ENCODE measurements around the gene SETD4. TPM values are rescaled to one million over a fixed set of nuclear protein-coding genes. Genes with fewer than 3 reads are reported as not detected.

The SETD4 gene
- total RNA-seq, 1 experiment from 2014 or later = 22.7 TPM

GRCh38 chr21:36005879-36006400, 54.4 kb downstream of the SETD4 start (continued):
- TF ChIP-seq, protein P1, sequence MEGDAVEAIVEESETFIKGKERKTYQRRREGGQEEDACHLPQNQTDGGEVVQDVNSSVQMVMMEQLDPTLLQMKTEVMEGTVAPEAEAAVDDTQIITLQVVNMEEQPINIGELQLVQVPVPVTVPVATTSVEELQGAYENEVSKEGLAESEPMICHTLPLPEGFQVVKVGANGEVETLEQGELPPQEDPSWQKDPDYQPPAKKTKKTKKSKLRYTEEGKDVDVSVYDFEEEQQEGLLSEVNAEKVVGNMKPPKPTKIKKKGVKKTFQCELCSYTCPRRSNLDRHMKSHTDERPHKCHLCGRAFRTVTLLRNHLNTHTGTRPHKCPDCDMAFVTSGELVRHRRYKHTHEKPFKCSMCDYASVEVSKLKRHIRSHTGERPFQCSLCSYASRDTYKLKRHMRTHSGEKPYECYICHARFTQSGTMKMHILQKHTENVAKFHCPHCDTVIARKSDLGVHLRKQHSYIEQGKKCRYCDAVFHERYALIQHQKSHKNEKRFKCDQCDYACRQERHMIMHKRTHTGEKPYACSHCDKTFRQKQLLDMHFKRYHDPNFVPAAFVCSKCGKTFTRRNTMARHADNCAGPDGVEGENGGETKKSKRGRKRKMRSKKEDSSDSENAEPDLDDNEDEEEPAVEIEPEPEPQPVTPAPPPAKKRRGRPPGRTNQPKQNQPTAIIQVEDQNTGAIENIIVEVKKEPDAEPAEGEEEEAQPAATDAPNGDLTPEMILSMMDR (IDR thresholded peaks at IDR 0.05 in 2 of 3, conservative IDR thresholded peaks at IDR 0.05 in 1 of 3; ENCODE audit: borderline replicate concordance in 1 of 3, insufficient read depth in 1 of 3, low read depth in 2 of 3, low read length in 2 of 3) = no peak

DNA sequence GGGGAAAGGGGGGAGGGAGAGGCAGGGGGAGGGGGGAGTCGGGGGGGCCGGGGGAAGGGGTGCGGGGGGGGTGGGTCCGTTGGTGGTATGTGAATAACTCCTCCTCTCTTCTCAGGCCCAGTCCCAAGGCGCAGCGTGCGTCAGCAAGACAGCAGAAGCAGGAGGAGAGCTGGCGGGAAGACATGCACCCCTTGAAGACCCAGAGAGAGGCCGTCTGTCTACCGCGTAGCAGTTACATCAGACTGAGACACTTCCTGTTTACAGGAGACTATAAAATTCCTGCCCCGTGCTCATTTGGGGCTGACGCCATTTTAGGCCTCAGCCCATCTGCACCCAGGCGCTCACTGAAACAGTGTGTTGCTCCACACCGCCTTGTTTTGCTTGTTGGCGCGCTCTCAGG, 55.3 kb downstream of the SETD4 start:
- ATAC-seq (no peak), DNase-seq (ENCODE audit: low read depth, low spot score) (no peak)
- intact Hi-C loops (cut with micrococcal nuclease) = no loop called here
- TF ChIP-seq SIN3A (IDR thresholded peaks at IDR 0.05; ENCODE audit: low read depth) = no peak
- TF ChIP-seq SRF (IDR thresholded peaks at IDR 0.05; ENCODE audit: low read depth) = no peak
- TF ChIP-seq POLR2AphosphoS5 (IDR thresholded peaks at IDR 0.05; ENCODE audit: low read depth, low read length) = no peak
- TF ChIP-seq ATF3 (IDR thresholded peaks at IDR 0.05) = no peak
- no peak for TF ChIP-seq FOSL1 (IDR thresholded peaks at IDR 0.05; ENCODE audit: low read depth)
- Histone ChIP-seq H3K27me3 (ENCODE audit: insufficient read depth, low read length) (no peaks in the 10 kb centered on the region), H3K27ac (ENCODE audit: low read depth, low read length) (no peak overlapping the region), H3K36me3 (ENCODE audit: control insufficient read depth in 1 of 2, insufficient read depth in 2 of 2, low read length in 2 of 2) (no peaks in the 10 kb centered on the region), H4K20me1 (ENCODE audit: insufficient read depth) (no peaks in the 10 kb centered on the region), H3K9me3 (ENCODE audit: control insufficient read depth in 1 of 2, insufficient read depth in 1 of 2, low read depth in 1 of 2, low read length in 2 of 2) (peaks cover 0 to 7% of the 10 kb centered on the region in 2 experiments; a peak in 1 of 4 replicates), H3K4me2 (ENCODE audit: low read length) (no peak overlapping the region), H3K9me2 (ENCODE audit: insufficient read depth) (no peaks in the 10 kb centered on the region), H3K9ac (ENCODE audit: low read length) (no peak overlapping the region), H3K4me1 (ENCODE audit: control insufficient read depth in 1 of 2, insufficient read depth in 2 of 2, low read length in 2 of 2) (no peaks in the 10 kb centered on the region), H3K4me3 (replicated peaks in 1 of 2; ENCODE audit: low read depth in 1 of 2, low read length in 2 of 2) (no peak overlapping the region), H3K79me2 (ENCODE audit: insufficient read depth, low read length) (no peaks in the 10 kb centered on the region), H2AFZ (ENCODE audit: low read depth, low read length, poor library complexity, severe bottlenecking) (no peak overlapping the region)
- ChIA-PET CTCF (no interaction called here), RAD21 (ENCODE audit: low non-redundant PET in 1 of 2, low total read pairs in 2 of 2, uncharacterized antibody in 2 of 2, unreplicated experiment in 2 of 2) (no interaction called here), POLR2A (no interaction called here)
- BruUV-seq (replicated peaks) = no TSS peak
